C4-2B (cell line): ENCODE data around the gene ANTXR2.

Experiments used
- H3K27ac ChIP-seq: fragments of 450-650 bp; 2 replicates; pipeline ENCODE4 v1.5.1; 2017
- CTCF ChIP-seq: fragments of 450-650 bp; conservative IDR thresholded peaks from 2 replicates; pipeline ENCODE4 v1.5.1; 2017; ENCODE audit warnings: mild to moderate bottlenecking
- ZFX ChIP-seq: fragments of 450-650 bp; IDR thresholded peaks from 2 replicates; pipeline ENCODE4 v1.6.1; 2017

The ANTXR2 gene

GRCh38 chr4:79949178-79949577 is 123.9 kb downstream of the ANTXR2 start:
- no peak for TF ChIP-seq ZFX
- TF ChIP-seq CTCF: no peak
- H3K27ac ChIP-seq: no peak overlapping the region

- TF ChIP-seq ZFX (no peak), CTCF (no peak)
These were observed 124.3 kb downstream of the ANTXR2 start for GRCh38 chr4:79948739-79949138.

GRCh38 chr4:79948261-79948660 is 124.8 kb downstream of the ANTXR2 start:
- H3K27ac ChIP-seq: no peak overlapping the region
- TF ChIP-seq CTCF (no peak), ZFX (no peak)

More at GRCh38 chr4:79948739-79949138, 124.3 kb downstream of the ANTXR2 start:
- no peak overlapping the region for H3K27ac ChIP-seq

GRCh38 chr4:79947386-79947785 is 125.6 kb downstream of the ANTXR2 start:
- TF ChIP-seq CTCF: no peak
- no peak for TF ChIP-seq ZFX
- H3K27ac ChIP-seq: no peak overlapping the region

- no peak overlapping the region for H3K27ac ChIP-seq
- TF ChIP-seq ZFX (no peak), CTCF (no peak)
These were observed 137.8 kb downstream of the ANTXR2 start for GRCh38 chr4:79935274-79935673.

- no peak overlapping the region for H3K27ac ChIP-seq
- TF ChIP-seq CTCF: no peak
- TF ChIP-seq ZFX: no peak
These were observed 138.4 kb downstream of the ANTXR2 start for GRCh38 chr4:79934660-79935059.

GRCh38 chr4:79927931-79928330 is 145.1 kb downstream of the ANTXR2 start:
- TF ChIP-seq CTCF: no peak
- TF ChIP-seq ZFX: no peak
- H3K27ac ChIP-seq: no peak overlapping the region
